Activated CD4-positive, alpha-beta T cell treated with anti-CD3 and anti-CD28 coated beads for 36 hours (primary cell): ENCODE measurements around the gene RCAN1. TPM values are rescaled to one million over a fixed set of nuclear protein-coding genes. Genes with fewer than 3 reads are reported as not detected.
A peak's percentile ranks its signal among the peaks of the same experiment; 100 is the strongest.

ENCODE experiments used
- ATAC-seq: fragments of 200-7000 bp; cut with Tn5 transposase; one replicate; pipeline ENCODE4 v1.10.0; 2021; ENCODE audit warnings: mild to moderate bottlenecking, moderate library complexity
- CTCF ChIA-PET: fragments of 350-600 bp; sonication (Branson Sonifier 250); formaldehyde crosslinking; loops from one replicate; lab custom pipeline; 2021; ENCODE audit warnings: antibody characterized with exemption; lab: Charles Lee
- POLR2A ChIA-PET: fragments of 350-600 bp; sonication (Branson Sonifier 250); formaldehyde crosslinking; loops from one replicate; lab custom pipeline; 2021; ENCODE audit warnings: antibody characterized with exemption, inconsistent platforms; lab: Charles Lee
- DNase-seq: peaks from one replicate; pipeline ENCODE4 v3.0.0-alpha.2; 2020
- H3K27ac Mint-ChIP-seq: one replicate; pipeline ENCODE4 v1.8.0; 2021; ENCODE audit warnings: mixed read lengths
- H3K27me3 Mint-ChIP-seq: one replicate; pipeline ENCODE4 v1.8.0; 2021; ENCODE audit warnings: mixed read lengths
- H3K36me3 Mint-ChIP-seq: one replicate; pipeline ENCODE4 v1.8.0; 2021; ENCODE audit warnings: low read depth, mixed read lengths
- H3K4me1 Mint-ChIP-seq: one replicate; pipeline ENCODE4 v1.8.0; 2021; ENCODE audit warnings: mixed read lengths
- H3K4me3 Mint-ChIP-seq: one replicate; pipeline ENCODE4 v1.8.0; 2021; ENCODE audit warnings: mild to moderate bottlenecking, moderate library complexity, mixed read lengths
- H3K9me3 Mint-ChIP-seq: one replicate; pipeline ENCODE4 v1.8.0; 2021; ENCODE audit warnings: low read depth, mixed read lengths
- intact Hi-C, 2 experiments: fragments of 100-400 bp; cut with DNase I in 1 of 2; cut with micrococcal nuclease in 1 of 2; formaldehyde crosslinking; loops; one replicate each; pipeline versions ENCODE4 v1.14.2 to v1.15.1; 2022 to 2024; cut with DNase I, micrococcal nuclease
- total RNA-seq, 2 experiments: library from RNA; stranded (reverse); gene quantifications; one replicate each; pipeline ENCODE4 v1.2.3, GENCODE V29; 2021

RCAN1 gene
- total RNA-seq, 2 experiments from 2014 or later = 9.9 to 10.0 TPM

DNA sequence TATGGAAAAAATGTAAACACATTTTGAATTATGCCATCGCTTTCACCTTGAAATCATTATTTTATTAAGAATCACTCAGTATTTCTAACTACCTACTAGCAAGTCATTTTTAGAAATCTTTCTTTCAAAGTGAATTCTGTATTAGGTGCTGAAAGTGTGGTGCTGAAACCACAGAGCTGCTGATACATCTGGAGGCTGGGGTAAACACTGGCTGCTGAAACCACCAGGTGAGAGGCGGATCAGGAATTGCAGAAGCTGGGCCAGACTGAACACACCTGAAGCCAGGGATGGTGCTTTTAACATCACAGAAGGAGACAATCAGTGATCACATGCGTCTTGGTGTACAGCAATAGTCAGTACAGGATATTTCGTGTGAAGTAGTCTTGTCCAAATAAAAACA, 60.7 kb downstream of the RCAN1 start:
- ChIA-PET POLR2A (no interaction called here), CTCF (interaction anchor here (0.6 to 1.9 kb wide), 4 partner anchors 28 to 608 kb away, joined by 3 to 5 read pairs (median 4); no protein-coding TSS in a partner anchor)
- Mint-ChIP-seq H3K36me3 (peaks cover 16% of the 10 kb centered on the region), H3K9me3 (peaks cover 11% of the 10 kb centered on the region), H3K27ac (no peak overlapping the region), H3K4me1 (peaks cover 16% of the 10 kb centered on the region), H3K27me3 (no peaks in the 10 kb centered on the region), H3K4me3 (no peak overlapping the region)
- ATAC-seq (no peak), DNase-seq (no peak)
- intact Hi-C loops = no loop called here

DNA sequence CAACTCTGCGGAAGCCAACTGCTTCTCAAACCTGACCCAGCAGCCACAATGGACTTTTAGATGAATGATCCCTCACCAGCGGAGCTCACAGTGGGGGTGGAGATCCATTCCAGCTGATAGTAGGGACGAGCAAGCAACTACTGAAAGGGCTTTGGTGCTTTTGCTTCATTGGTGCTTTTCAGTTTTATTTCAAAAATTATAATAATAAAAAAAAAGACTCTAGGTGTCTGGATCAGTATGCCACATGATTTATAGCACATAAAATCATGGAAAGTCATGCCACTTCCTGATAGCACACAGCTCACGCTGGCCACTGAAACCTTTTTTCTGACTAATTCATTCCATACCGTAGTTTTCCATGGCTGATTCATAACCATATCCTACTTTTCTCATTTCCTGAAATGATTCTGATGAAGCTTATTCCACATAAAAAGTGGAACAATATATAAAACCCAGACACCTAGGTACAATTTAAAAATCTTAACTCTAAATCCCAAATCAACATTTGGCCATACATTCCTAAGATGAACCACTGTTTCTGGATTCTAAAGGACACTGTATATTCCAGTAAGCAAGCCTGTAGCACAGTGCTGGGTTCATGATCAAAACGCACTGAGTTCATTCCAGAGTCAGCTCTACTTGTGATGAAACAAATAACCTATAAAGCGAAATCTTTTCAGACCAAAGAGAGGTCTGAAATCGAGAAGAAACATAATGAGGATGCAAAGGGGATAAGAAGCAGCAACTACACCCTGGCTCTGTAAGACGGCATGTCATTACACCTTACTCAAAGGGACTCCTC, 61.6 kb downstream of the RCAN1 start:
- ChIA-PET POLR2A (no interaction called here), CTCF (interaction anchor here (0.6 to 1.6 kb wide), 4 partner anchors 29 to 607 kb away, joined by 3 to 5 read pairs (median 4); no protein-coding TSS in a partner anchor)

DNA sequence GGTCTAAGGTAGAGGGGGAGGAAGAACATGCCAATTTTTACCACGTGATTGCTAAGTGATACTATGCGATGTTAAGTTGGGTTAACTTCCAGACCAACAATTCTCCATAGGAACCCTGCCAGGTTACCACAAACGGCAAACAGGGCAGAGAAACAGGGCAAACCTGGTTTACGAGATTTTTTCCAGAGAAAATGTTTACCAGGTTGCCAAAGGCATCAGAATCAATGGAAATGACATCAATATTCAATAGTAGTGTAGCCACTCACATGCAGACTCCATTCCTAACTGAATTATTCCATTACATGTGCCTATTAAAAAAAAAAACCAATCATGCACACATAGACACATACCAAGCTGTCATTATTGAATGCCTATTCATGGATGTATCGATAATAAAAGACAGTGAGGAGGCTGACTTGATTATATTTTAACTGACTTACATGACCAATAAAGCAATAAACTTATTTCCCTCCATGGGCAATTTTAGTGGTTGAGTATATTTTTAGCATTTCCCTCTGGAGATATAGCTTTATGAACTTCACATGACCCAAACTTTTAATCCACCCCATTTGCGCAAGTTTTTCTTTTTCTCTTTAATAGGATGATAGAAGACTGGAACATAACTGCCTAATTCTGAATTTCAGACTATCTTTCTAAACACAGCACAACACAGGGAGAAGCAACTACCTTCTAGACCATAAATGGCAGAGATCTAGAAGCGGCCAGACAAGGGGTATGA, 62.4 kb downstream of the RCAN1 start:
- Mint-ChIP-seq H3K4me1 (peaks cover 16% of the 10 kb centered on the region), H3K4me3 (no peak overlapping the region), H3K27me3 (no peaks in the 10 kb centered on the region), H3K9me3 (peaks cover 11% of the 10 kb centered on the region), H3K27ac (no peak overlapping the region), H3K36me3 (peaks cover 14% of the 10 kb centered on the region)
- no peak for DNase-seq
- intact Hi-C loops = loop anchor here in 1 of 2 experiments (2.0 kb wide), 1 partner anchor 26 kb away; no protein-coding TSS in a partner anchor
- ChIA-PET CTCF (interaction anchor here (0.9 to 1.6 kb wide), 2 partner anchors 29 to 42 kb away, joined by 4 to 5 read pairs; no protein-coding TSS in a partner anchor), POLR2A (no interaction called here)
- ATAC-seq = no peak

More for the DNA sequence above, 61.6 kb downstream of the RCAN1 start:
- Mint-ChIP-seq H3K36me3 (peaks cover 16% of the 10 kb centered on the region), H3K27me3 (no peaks in the 10 kb centered on the region), H3K4me3 (no peak overlapping the region), H3K4me1 (peaks cover 16% of the 10 kb centered on the region), H3K9me3 (peaks cover 11% of the 10 kb centered on the region), H3K27ac (no peak overlapping the region)
- intact Hi-C loops = loop anchor here in 1 of 2 experiments (2.0 kb wide), 1 partner anchor 27 kb away; no protein-coding TSS in a partner anchor
- peak; percentile 44 for ATAC-seq
- no peak for DNase-seq

DNA sequence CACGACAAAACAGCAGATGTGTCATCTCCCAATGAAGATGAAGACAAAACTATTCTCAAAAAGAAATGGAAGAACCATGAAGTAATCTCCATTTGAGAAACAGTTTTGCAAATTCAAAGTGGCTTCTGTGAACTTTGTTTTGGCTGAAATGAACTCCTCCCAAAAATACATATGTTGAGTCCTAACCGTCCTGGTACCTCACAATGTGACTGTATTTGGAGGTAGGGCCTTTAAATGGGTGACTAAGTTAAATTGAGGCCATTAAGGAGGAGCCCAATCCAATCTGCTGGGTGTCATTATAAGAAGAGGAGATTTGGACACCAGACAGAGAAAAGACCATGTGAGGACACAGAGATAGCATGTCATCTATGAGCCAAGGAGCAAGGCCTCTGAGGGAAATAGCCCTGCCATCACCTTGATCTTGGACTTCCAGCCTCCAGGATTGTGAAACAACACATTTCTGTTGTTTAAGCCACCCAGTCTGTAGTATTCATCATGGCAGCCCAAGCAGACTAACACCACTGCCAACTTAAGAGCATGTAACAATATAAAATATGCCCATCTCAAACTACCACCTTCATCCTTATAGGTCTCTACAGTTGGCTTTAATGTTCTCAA, 64.6 kb downstream of the RCAN1 start:
- no peak overlapping the region for H3K4me3 Mint-ChIP-seq
- peaks cover 30% of the 10 kb centered on the region for H3K4me1 Mint-ChIP-seq
- DNase-seq (no peak), ATAC-seq (no peak)
- POLR2A ChIA-PET = no interaction called here
- intact Hi-C loops = no loop called here
- no peaks in the 10 kb centered on the region for H3K27me3 Mint-ChIP-seq
- CTCF ChIA-PET = no interaction called here
- no peak overlapping the region for H3K27ac Mint-ChIP-seq
- H3K36me3 Mint-ChIP-seq = peaks cover 14% of the 10 kb centered on the region
- H3K9me3 Mint-ChIP-seq = peaks cover 11% of the 10 kb centered on the region

DNA sequence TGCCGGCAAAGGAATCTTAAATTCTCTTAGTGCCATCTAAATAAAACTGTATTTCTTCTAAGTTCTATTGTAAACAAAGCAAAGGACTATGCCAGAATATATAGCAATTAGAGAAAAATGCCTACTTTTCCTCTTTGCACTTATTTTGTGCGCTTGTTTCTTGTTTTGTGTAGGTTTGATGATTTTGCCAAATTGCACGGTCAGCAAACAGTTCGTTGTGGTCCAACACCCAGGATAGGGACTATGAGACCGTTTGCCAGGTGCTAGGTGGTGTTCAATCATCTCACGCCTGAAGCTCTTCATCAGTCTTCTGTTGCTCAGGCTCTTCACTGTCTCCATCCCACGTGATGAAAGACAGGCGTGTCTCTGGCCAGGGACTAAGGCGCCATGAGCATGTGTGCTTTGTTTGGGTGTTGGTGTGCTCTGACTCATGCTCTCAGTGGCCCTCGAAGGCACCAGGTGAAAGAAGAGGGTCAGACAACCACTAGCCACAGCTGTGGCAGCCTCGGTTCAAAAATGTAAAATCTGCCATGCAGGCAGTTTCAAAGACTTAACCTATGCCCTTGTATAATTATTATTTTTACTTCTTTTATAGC, 66.0 kb downstream of the RCAN1 start:
- no peak overlapping the region for H3K27ac Mint-ChIP-seq
- ATAC-seq = no peak
- intact Hi-C loops = no loop called here
- DNase-seq = no peak
- peaks cover 6% of the 10 kb centered on the region for H3K36me3 Mint-ChIP-seq
- no peaks in the 10 kb centered on the region for H3K27me3 Mint-ChIP-seq
- H3K9me3 Mint-ChIP-seq = no peaks in the 10 kb centered on the region
- ChIA-PET CTCF (interaction anchor here (1.2 kb wide), 1 partner anchor 212 kb away, joined by 3 read pairs; no protein-coding TSS in a partner anchor), POLR2A (no interaction called here)
- H3K4me3 Mint-ChIP-seq = no peak overlapping the region
- H3K4me1 Mint-ChIP-seq = peaks cover 35% of the 10 kb centered on the region

DNA sequence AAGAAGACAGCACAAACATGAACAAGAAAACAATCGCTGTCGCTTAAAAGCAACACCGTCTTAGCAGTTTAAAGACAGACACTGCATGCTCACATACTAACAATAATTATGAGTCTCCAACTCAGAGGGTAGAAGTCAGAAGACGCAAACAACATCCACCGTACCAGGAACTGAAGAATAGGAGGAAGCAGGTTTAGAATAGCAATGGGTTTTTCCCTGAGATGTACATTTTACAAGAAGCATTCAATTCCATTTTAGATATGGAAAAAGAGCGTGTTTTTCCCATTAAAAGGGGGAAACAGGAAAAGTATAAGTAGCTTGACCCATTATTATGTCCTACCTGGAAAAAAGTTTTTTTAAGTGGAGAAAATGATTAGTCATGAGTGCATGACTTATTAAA, 68.4 kb downstream of the RCAN1 start:
- intact Hi-C loops = no loop called here
- H3K4me3 Mint-ChIP-seq = no peak overlapping the region
- peaks cover 6% of the 10 kb centered on the region for H3K36me3 Mint-ChIP-seq
- DNase-seq (no peak), ATAC-seq (no peak)
- peaks cover 2% of the 10 kb centered on the region for H3K9me3 Mint-ChIP-seq
- H3K27me3 Mint-ChIP-seq = no peaks in the 10 kb centered on the region
- ChIA-PET POLR2A (no interaction called here), CTCF (interaction anchor here (0.7 kb wide), 1 partner anchor 48 kb away, joined by 3 read pairs; no protein-coding TSS in a partner anchor)
- peaks cover 24% of the 10 kb centered on the region for H3K4me1 Mint-ChIP-seq
- peak overlapping the region; percentile 1 for H3K27ac Mint-ChIP-seq

GRCh38 chr21:34545079-34545884, 69.6 kb downstream of the RCAN1 start:
- no peak overlapping the region for H3K4me3 Mint-ChIP-seq
- DNase-seq (peak; percentile 39), ATAC-seq (peak; percentile 78)
- POLR2A ChIA-PET = no interaction called here
- H3K9me3 Mint-ChIP-seq = peaks cover 2% of the 10 kb centered on the region
- H3K27me3 Mint-ChIP-seq = no peaks in the 10 kb centered on the region
- peak overlapping the region; percentile 69 for H3K27ac Mint-ChIP-seq
- peaks cover 24% of the 10 kb centered on the region for H3K4me1 Mint-ChIP-seq
- CTCF ChIA-PET = interaction anchor here (0.6 to 1.4 kb wide), 3 partner anchors 12 to 35 kb away, joined by 3 read pairs; no protein-coding TSS in a partner anchor
- H3K36me3 Mint-ChIP-seq = peaks cover 3% of the 10 kb centered on the region
- intact Hi-C loops = no loop called here

GRCh38 chr21:34544032-34544496, 70.8 kb downstream of the RCAN1 start:
- H3K27me3 Mint-ChIP-seq = no peaks in the 10 kb centered on the region
- peaks cover 3% of the 10 kb centered on the region for H3K36me3 Mint-ChIP-seq
- DNase-seq = peak; percentile 66
- POLR2A ChIA-PET = interaction anchor here (0.6 kb wide), 1 partner anchor 1153 kb away, joined by 3 read pairs; no protein-coding TSS in a partner anchor
- peaks cover 24% of the 10 kb centered on the region for H3K4me1 Mint-ChIP-seq
- H3K9me3 Mint-ChIP-seq = peaks cover 2% of the 10 kb centered on the region
- no peak overlapping the region for H3K27ac Mint-ChIP-seq
- ATAC-seq = peak; percentile 42
- CTCF ChIA-PET = interaction anchor here (1.0 to 1.4 kb wide), 4 partner anchors 14 to 68 kb away, joined by 3 to 5 read pairs (median 4); no protein-coding TSS in a partner anchor
- H3K4me3 Mint-ChIP-seq = no peak overlapping the region
- intact Hi-C loops = no loop called here

GRCh38 chr21:34543017-34543416, 71.9 kb downstream of the RCAN1 start:
- peaks cover 2% of the 10 kb centered on the region for H3K9me3 Mint-ChIP-seq
- ATAC-seq (no peak), DNase-seq (no peak)
- H3K27me3 Mint-ChIP-seq = no peaks in the 10 kb centered on the region
- ChIA-PET POLR2A (no interaction called here), CTCF (interaction anchor here (0.6 to 1.4 kb wide), 6 partner anchors 17 to 1912 kb away, joined by 3 to 5 read pairs (median 4); no protein-coding TSS in a partner anchor)
- H3K4me3 Mint-ChIP-seq = no peak overlapping the region
- peaks cover 24% of the 10 kb centered on the region for H3K4me1 Mint-ChIP-seq
- intact Hi-C loops = no loop called here
- peaks cover 3% of the 10 kb centered on the region for H3K36me3 Mint-ChIP-seq
- H3K27ac Mint-ChIP-seq = peak overlapping the region; percentile 1

DNA sequence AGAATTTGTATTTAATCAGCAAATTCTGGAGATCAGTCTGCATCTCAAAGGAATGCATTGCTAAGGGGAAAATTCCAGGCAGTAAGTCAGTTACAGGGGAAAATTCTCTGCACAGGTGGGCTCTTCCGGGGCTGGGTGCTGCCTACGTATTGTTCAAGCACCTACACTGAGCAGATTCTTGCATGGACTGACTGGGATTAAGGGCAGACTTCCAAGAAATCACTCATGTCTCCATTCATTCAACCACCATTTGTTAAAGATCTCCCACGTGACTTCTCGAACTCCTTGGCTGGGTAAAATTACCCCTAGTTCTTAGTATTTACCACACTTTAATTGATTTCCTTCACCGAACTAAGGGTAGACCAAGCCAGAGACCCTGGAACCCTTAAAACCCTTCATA, 74.7 kb downstream of the RCAN1 start:
- Mint-ChIP-seq H3K27ac (no peak overlapping the region), H3K4me3 (no peak overlapping the region), H3K4me1 (peaks cover 11% of the 10 kb centered on the region), H3K36me3 (peaks cover 3% of the 10 kb centered on the region), H3K9me3 (peaks cover 2% of the 10 kb centered on the region), H3K27me3 (no peaks in the 10 kb centered on the region)
- DNase-seq (no peak), ATAC-seq (no peak)
- intact Hi-C loops = no loop called here
- CTCF ChIA-PET = no interaction called here
- POLR2A ChIA-PET = no interaction called here
